Measurements from ENCODE around the gene SPACA6. TPM values are rescaled to one million over a fixed set of nuclear protein-coding genes. Genes with fewer than 3 reads are reported as not detected.
"Not testable (repeated sequence)": the region's sequence is repeated elsewhere in the genome, so short reads cannot be mapped to it uniquely, and the experiment has no call there.

The SPACA6 gene
- total RNA-seq, 4 donors from 2014 or later, result 10.7 to 47.9 (median 34.0) TPM

GRCh38 chr19:51664131-51664530, 29.0 kb upstream of the SPACA6 start:
- H3K36me3 ChIP-seq, result no peaks in the 10 kb centered on the region
- peaks cover 0 to 41% of the 10 kb centered on the region in 2 donors for H3K27me3 ChIP-seq
- no peak overlapping the region for H3K27ac ChIP-seq
- no peak overlapping the region for H3K4me3 ChIP-seq
- WGBS, 2 donors, result 21 to 26% methylated on average over 1 of the region's 1 CpG
- H3K9me3 ChIP-seq, result peaks cover 0 to 4% (median 0%) of the 10 kb centered on the region in 4 donors
- DNase-seq (ENCODE audit: low spot score in 2 of 2), result no peak
- TF ChIP-seq CTCF (IDR thresholded peaks at IDR 0.05), result no peak
- TF ChIP-seq EP300 (IDR thresholded peaks at IDR 0.05), result no peak
- TF ChIP-seq POLR2A (IDR thresholded peaks at IDR 0.05), result no peak
- H3K4me1 ChIP-seq, result no peaks in the 10 kb centered on the region

GRCh38 chr19:51664997-51665396, 28.1 kb upstream of the SPACA6 start:
- 64 to 67% methylated on average over 3 of the region's 3 CpGs for WGBS, 2 donors
- peaks cover 0 to 4% (median 0%) of the 10 kb centered on the region in 4 donors for H3K9me3 ChIP-seq
- no peak overlapping the region for H3K4me3 ChIP-seq
- H3K27ac ChIP-seq, result no peak overlapping the region
- H3K27me3 ChIP-seq, result peaks cover 0 to 44% of the 10 kb centered on the region in 2 donors
- H3K36me3 ChIP-seq, result no peaks in the 10 kb centered on the region
- no peaks in the 10 kb centered on the region for H3K4me1 ChIP-seq
- no peak for DNase-seq (ENCODE audit: low spot score in 2 of 2)
- TF ChIP-seq EP300 (IDR thresholded peaks at IDR 0.05) (no peak), POLR2A (IDR thresholded peaks at IDR 0.05) (no peak), CTCF (IDR thresholded peaks at IDR 0.05) (no peak)

- Histone ChIP-seq H3K4me1 (no peaks in the 10 kb centered on the region), H3K9me3 (peaks cover 0 to 4% (median 0%) of the 10 kb centered on the region in 4 donors), H3K36me3 (no peaks in the 10 kb centered on the region), H3K4me3 (no peak overlapping the region), H3K27me3 (peaks cover 0 to 33% of the 10 kb centered on the region in 2 donors), H3K27ac (no peak overlapping the region)
- 57 to 60% methylated on average over 3 of the region's 3 CpGs for WGBS, 2 donors
- DNase-seq (ENCODE audit: low spot score in 2 of 2), result no peak
- TF ChIP-seq CTCF (IDR thresholded peaks at IDR 0.05), result no peak
- TF ChIP-seq POLR2A (IDR thresholded peaks at IDR 0.05), result no peak
- TF ChIP-seq EP300 (IDR thresholded peaks at IDR 0.05), result no peak
Observed at GRCh38 chr19:51668216-51668615, 24.9 kb upstream of the SPACA6 start.

- H3K36me3 ChIP-seq, result not testable (repeated sequence)
Observed at GRCh38 chr19:51675911-51676565, 17.1 kb upstream of the SPACA6 start.

More at GRCh38 chr19:51675911-51676565, 17.1 kb upstream of the SPACA6 start:
- not testable (repeated sequence) for H3K27ac ChIP-seq, H3K4me3 ChIP-seq, H3K4me1 ChIP-seq, H3K27me3 ChIP-seq, H3K9me3 ChIP-seq
- peak in 1 of 2 donors; percentile 32 for DNase-seq (ENCODE audit: low spot score in 2 of 2)
- TF ChIP-seq CTCF (IDR thresholded peaks at IDR 0.05), result peak in 3 of 5 experiments; percentile 13 to 34 (median 20)
- WGBS, 2 donors, result 59 to 65% methylated on average over 7 of the region's 7 CpGs
